Psoas muscle (tissue), 8 donors: ENCODE results near the gene TOGARAM1. TPM values are rescaled to one million over a fixed set of nuclear protein-coding genes. Genes with fewer than 3 reads are reported as not detected.

ENCODE experiments used
- ATAC-seq, 4 donors: fragments of 200-7000 bp; cut with Tn5 transposase; one replicate each; pipeline ENCODE4 v1.9.1; 2020; ENCODE audit warnings: moderate library complexity in 3 of 4, mild to moderate bottlenecking in 2 of 4
- DNase-seq, 2 donors: peaks; one replicate each; pipeline ENCODE4 v3.0.0-alpha.2; 2020
- H3K27ac ChIP-seq: fragments of 200-600 bp; one replicate; pipeline ENCODE4 v1.8.0; 2022
- H3K27me3 ChIP-seq, 3 donors: fragments of 200-600 bp in 1 of 3; one replicate each; pipeline versions ENCODE4 v1.6.1 to v1.8.0; 2013 to 2022; ENCODE audit warnings: low read length in 2 of 3, mild to moderate bottlenecking in 2 of 3, moderate library complexity in 1 of 3; ENCODE audit not compliant: insufficient read depth in 3 of 3
- H3K36me3 ChIP-seq, 2 donors: fragments of 200-600 bp in 1 of 2; one replicate each; pipeline versions ENCODE4 v1.6.1 to v1.8.0; 2013 to 2022; ENCODE audit warnings: low read depth in 1 of 2, mild to moderate bottlenecking in 1 of 2, moderate library complexity in 1 of 2; ENCODE audit not compliant: insufficient read depth in 1 of 2
- H3K4me1 ChIP-seq: fragments of 200-600 bp; one replicate; pipeline ENCODE4 v1.8.0; 2022
- H3K4me3 ChIP-seq: fragments of 200-600 bp; one replicate; pipeline ENCODE4 v1.8.0; 2022; ENCODE audit warnings: mild to moderate bottlenecking
- H3K9me3 ChIP-seq: fragments of 200-600 bp; one replicate; pipeline ENCODE4 v1.8.0; 2022
- WGBS, 3 donors: extraction: QIAGEN DNeasy Blood & Tissue Kit; methylation state at CpG; one replicate each; pipeline versions ENCODE4 v1.1.6 to v1.1.7; 2013; 5-methylcytosine and 5-hydroxymethylcytosine counted together
- intact Hi-C, 2 donors: fragments of 100-400 bp; cut with DNase I; formaldehyde crosslinking; loops; one replicate each; pipeline versions ENCODE4 v1.11.0 to v1.14.2; 2022
- polyA plus RNA-seq, 3 donors: library from polyadenylated mRNA; stranded (reverse); fragments of 200-250 nt; gene quantifications; one replicate each; pipeline ENCODE4 v1.2.3, GENCODE V29; 2013
- total RNA-seq, 4 donors: library from RNA; stranded (reverse); fragmentation: NEBNext Ultra II Directional in 2 of 4; extraction: Animal tissue kit (Norgen Biotek cat#: 25700) in 2 of 4; gene quantifications; one replicate each; pipeline versions ENCODE4 v1.2.1 to v1.2.4, GENCODE V29; 2021 to 2023
- TF ChIP-seq, protein P1 (sequence below): fragments of 200-600 bp; IDR thresholded peaks from one replicate; pipeline ENCODE4 v1.8.0; 2022; ENCODE audit warnings: antibody characterized with exemption
- donor health status: healthy with polysubstance abuse.
- donor health status: DM: no; HTN: no; CAD: no; lungs with moderate emphysema.
- donor health status: Bipolar disorder and iron deficiency.
- donor health status: healthy.
- donor health status: DM: yes; HTN: yes; CAD: no.
- donor health status: DM: no; HTN: no; CAD: no.
- donor health status: DM: no; HTN: no; CAD: no.
- donor health status: DM: yes; HTN: yes; CAD: no.

TOGARAM1 gene
- total and polyA plus RNA-seq, 7 donors: 5.1 to 16.0 (median 9.1) TPM

- Histone ChIP-seq H3K27me3 (no peaks in the 10 kb centered on the region), H3K4me3 (no peak overlapping the region), H3K36me3 (peaks cover 0 to 98% of the 10 kb centered on the region in 2 donors), H3K4me1 (peaks cover 3% of the 10 kb centered on the region), H3K27ac (no peak overlapping the region), H3K9me3 (no peaks in the 10 kb centered on the region)
- DNase-seq (no peak), ATAC-seq (no peak)
- intact Hi-C loops: no loop called here
- TF ChIP-seq, protein P1, sequence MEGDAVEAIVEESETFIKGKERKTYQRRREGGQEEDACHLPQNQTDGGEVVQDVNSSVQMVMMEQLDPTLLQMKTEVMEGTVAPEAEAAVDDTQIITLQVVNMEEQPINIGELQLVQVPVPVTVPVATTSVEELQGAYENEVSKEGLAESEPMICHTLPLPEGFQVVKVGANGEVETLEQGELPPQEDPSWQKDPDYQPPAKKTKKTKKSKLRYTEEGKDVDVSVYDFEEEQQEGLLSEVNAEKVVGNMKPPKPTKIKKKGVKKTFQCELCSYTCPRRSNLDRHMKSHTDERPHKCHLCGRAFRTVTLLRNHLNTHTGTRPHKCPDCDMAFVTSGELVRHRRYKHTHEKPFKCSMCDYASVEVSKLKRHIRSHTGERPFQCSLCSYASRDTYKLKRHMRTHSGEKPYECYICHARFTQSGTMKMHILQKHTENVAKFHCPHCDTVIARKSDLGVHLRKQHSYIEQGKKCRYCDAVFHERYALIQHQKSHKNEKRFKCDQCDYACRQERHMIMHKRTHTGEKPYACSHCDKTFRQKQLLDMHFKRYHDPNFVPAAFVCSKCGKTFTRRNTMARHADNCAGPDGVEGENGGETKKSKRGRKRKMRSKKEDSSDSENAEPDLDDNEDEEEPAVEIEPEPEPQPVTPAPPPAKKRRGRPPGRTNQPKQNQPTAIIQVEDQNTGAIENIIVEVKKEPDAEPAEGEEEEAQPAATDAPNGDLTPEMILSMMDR: no peak
- WGBS, 3 donors: 61 to 86% (median 69%) methylated on average over 6 of the region's 6 CpGs
Measured at GRCh38 chr14:45118594-45118993, 156.6 kb downstream of the TOGARAM1 start.

DNA sequence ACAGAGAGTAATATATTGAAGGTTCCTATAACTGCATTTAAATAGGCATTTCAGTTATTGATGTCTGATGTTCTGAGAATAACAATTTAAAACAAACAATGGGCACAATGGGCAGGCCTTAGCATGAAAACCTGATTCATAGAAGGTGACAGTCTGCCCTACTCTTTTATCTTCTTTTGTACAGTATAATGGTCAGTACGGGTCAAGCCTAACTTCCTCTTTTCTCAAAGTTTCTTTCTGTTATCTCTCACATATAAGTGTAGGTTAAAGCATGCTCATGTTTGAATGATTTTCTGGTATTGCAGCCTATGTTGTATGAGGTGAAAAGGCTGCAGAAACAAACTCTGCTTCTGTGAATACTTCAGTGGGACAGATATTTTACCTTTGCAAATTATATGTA lies 158.1 kb downstream of the TOGARAM1 start:
- no peaks in the 10 kb centered on the region for H3K9me3 ChIP-seq
- intact Hi-C loops: no loop called here
- WGBS, 3 donors: 83 to 94% (median 91%) methylated on average over 1 of the region's 1 CpG
- H3K4me1 ChIP-seq: peaks cover 6% of the 10 kb centered on the region
- DNase-seq (no peak), ATAC-seq (no peak)
- H3K4me3 ChIP-seq: no peak overlapping the region
- H3K27ac ChIP-seq: no peak overlapping the region
- H3K36me3 ChIP-seq: peaks cover 0 to 97% of the 10 kb centered on the region in 2 donors
- no peaks in the 10 kb centered on the region for H3K27me3 ChIP-seq
- TF ChIP-seq, protein P1: no peak

- intact Hi-C loops: no loop called here
- no peak overlapping the region for H3K27ac ChIP-seq
- H3K9me3 ChIP-seq: no peaks in the 10 kb centered on the region
- ATAC-seq (no peak), DNase-seq (no peak)
- TF ChIP-seq, protein P1: no peak
- no peaks in the 10 kb centered on the region for H3K27me3 ChIP-seq
- peaks cover 0 to 93% of the 10 kb centered on the region in 2 donors for H3K36me3 ChIP-seq
- peaks cover 15% of the 10 kb centered on the region for H3K4me1 ChIP-seq
- 94 to 96% (median 95%) methylated on average over 3 of the region's 3 CpGs for WGBS, 3 donors
- H3K4me3 ChIP-seq: no peak overlapping the region
Measured at GRCh38 chr14:45123271-45123670, 161.3 kb downstream of the TOGARAM1 start.

Other genes with a start within 250 kb of the TOGARAM1 start
- 10 to 100 TPM; 10.4 to 15.5 (median 13.0) TPM for gene KLHL28, start 243 bp upstream of the TOGARAM1 start, total RNA-seq
- gene KLHL28, start 243 bp upstream of the TOGARAM1 start, polyA plus RNA-seq: 10 to 100 TPM in 1 of 3 donors, 1 to 10 TPM in 2; 3.3 to 12.2 (median 4.5) TPM
- 10 to 100 TPM; 13.8 to 32.4 (median 20.2) TPM for gene PRPF39, start 121.9 kb downstream of the TOGARAM1 start, total RNA-seq
- 10 to 100 TPM; 10.1 to 23.4 (median 13.1) TPM for gene PRPF39, start 121.9 kb downstream of the TOGARAM1 start, polyA plus RNA-seq
- 100 to 1,000 TPM; 169 to 202 (median 185) TPM for gene FKBP3, start 172.3 kb downstream of the TOGARAM1 start, total RNA-seq
- 100 to 1,000 TPM; 132 to 346 (median 260) TPM for gene FKBP3, start 172.3 kb downstream of the TOGARAM1 start, polyA plus RNA-seq
- gene FANCM, start 173.7 kb downstream of the TOGARAM1 start, total RNA-seq: 1 to 10 TPM; 1.5 to 2.4 (median 1.9) TPM
- 1 to 10 TPM; 1.0 to 2.2 (median 1.7) TPM for gene FANCM, start 173.7 kb downstream of the TOGARAM1 start, polyA plus RNA-seq